GM12892 (cell line): ENCODE data around the gene FRMD5.

ENCODE experiments used
- POLR2A ChIP-seq: IDR thresholded peaks from 2 replicates; pipeline ENCODE4 v1.6.1; 2011; ENCODE audit warnings: low read depth, low read length, control low read depth
- POLR2AphosphoS5 ChIP-seq: IDR thresholded peaks from 2 replicates; pipeline ENCODE4 v1.6.1; 2011; ENCODE audit warnings: low read depth, low read length, control low read depth
- TAF1 ChIP-seq: IDR thresholded peaks from 2 replicates; pipeline ENCODE4 v1.6.1; 2011; ENCODE audit warnings: low read depth, mild to moderate bottlenecking, control low read depth, low read length, borderline replicate concordance

DNA sequence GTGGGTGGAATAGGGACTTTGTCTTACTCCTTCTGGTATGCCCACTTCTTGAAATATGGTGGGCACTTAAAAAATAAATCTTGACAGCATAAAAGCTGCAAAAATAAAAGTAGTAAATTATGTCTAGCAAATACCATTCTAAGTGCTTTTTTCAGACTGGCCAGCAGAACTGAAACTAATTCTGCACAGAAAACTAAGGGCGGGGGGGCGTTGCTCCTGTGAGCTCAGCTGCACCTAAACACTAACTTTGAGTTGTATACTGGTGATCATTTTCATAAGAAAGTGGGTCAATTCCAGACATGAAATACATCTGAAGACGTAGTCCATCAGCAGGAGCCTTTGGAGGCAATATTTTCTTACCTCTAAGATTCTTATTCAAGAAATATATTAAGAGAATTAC lies 253.5 kb downstream of the FRMD5 start:
- TF ChIP-seq POLR2A = no peak
- no peak for TF ChIP-seq POLR2AphosphoS5
- no peak for TF ChIP-seq TAF1
